GM13977 (cell line): Measurements from ENCODE around the gene ZMYND19.
A peak's percentile ranks its signal among the peaks of the same experiment; 100 is the strongest.

Experiments used
- DNase-seq: peaks from one replicate; pipeline ENCODE4 v3.0.0; 2012; ENCODE audit warnings: low spot score
- CTCF ChIP-seq: IDR thresholded peaks from 2 replicates; pipeline ENCODE4 v1.5.1; 2012; ENCODE audit warnings: mild to moderate bottlenecking, control low read depth; ENCODE audit not compliant: insufficient read depth; ENCODE audit errors: extremely low read depth, missing control alignments
- in situ Hi-C: fragments of 300-500 bp; cut with MboI; formaldehyde crosslinking; loops from one replicate; pipeline ENCODE4 v1.12.0; 2022; ENCODE audit warnings: low sequenced_read_pairs, low pct_unique_long_range_greater_than_20kb, mixed read lengths, inconsistent platforms; ENCODE audit not compliant: unreplicated experiment

The ZMYND19 gene

GRCh38 chr9:137613738-137614523 lies 23.6 kb upstream of the ZMYND19 start:
- in situ Hi-C loops = no loop called here
- TF ChIP-seq CTCF = no peak
- no peak for DNase-seq

- peak; percentile 8 for DNase-seq
- TF ChIP-seq CTCF = no peak
- in situ Hi-C loops = no loop called here
Measured at GRCh38 chr9:137613259-137613658, 22.9 kb upstream of the ZMYND19 start.

- in situ Hi-C loops = no loop called here
- no peak for DNase-seq
- no peak for TF ChIP-seq CTCF
Measured at GRCh38 chr9:137612741-137613142, 22.4 kb upstream of the ZMYND19 start.

DNA sequence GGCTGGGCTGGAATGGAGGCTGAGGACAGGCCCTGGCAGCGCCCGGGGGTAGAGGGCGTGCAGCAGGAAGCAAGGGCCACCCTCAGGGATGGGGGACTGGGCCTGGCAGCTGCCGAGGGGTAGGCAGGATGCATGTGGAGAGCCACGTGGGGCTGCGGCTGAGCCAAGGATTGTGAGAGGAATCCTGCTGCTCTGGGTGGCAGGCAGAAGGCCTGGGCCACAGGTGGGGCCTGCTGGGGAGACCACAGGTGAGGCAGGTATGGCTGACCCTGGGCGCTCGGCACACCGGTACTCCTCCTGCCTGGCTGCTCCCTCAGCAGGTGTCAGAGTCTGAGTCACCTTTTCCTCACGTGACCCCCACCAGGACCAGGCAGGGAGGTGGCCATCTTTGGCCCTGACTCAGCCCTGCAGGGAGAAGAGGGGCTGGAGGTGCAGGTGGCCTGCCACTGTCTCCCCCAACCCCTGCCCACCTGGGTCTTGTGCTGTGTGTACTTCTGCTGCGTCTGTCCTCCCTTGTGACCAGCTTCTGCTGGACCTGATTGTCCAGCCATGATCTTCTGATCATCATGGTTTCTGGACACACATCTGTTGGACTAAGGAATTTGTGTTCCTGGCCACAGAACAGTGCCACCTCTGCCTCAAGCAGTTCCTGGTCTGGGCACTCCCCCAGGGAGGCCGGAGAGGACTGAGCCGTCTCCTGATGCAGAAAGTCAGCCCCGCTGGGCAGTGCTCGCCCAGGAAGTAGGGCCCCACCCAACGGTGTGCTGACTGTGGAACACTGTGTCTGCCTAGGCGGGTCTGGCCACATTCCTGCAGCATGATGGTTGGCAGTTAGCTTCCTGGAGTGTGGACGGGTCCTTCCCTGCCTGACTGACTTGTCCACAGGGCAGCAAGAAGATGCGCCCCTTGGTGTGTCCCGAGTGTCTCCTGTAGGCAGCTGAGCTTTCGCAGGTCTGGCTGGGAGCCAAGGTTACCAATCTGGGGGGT lies 21.6 kb upstream of the ZMYND19 start:
- DNase-seq = no peak
- in situ Hi-C loops = no loop called here
- TF ChIP-seq CTCF = no peak

- TF ChIP-seq CTCF = no peak
- DNase-seq = no peak
- in situ Hi-C loops = no loop called here
Measured at GRCh38 chr9:137610944-137611343, 20.6 kb upstream of the ZMYND19 start.

GRCh38 chr9:137607141-137607857 lies 17.0 kb upstream of the ZMYND19 start:
- in situ Hi-C loops = no loop called here
- no peak for TF ChIP-seq CTCF
- DNase-seq = no peak
